Ecto neural progenitor cell (in vitro differentiated cells): ENCODE data around the gene LGR6.
"Not testable (repeated sequence)": the region's sequence is repeated elsewhere in the genome, so short reads cannot be mapped to it uniquely, and the experiment has no call there.

Experiments
- DNase-seq: peaks from one replicate; pipeline ENCODE4 v3.0.0-alpha.2; 2018; ENCODE audit warnings: low spot score

LGR6 gene, protein sequence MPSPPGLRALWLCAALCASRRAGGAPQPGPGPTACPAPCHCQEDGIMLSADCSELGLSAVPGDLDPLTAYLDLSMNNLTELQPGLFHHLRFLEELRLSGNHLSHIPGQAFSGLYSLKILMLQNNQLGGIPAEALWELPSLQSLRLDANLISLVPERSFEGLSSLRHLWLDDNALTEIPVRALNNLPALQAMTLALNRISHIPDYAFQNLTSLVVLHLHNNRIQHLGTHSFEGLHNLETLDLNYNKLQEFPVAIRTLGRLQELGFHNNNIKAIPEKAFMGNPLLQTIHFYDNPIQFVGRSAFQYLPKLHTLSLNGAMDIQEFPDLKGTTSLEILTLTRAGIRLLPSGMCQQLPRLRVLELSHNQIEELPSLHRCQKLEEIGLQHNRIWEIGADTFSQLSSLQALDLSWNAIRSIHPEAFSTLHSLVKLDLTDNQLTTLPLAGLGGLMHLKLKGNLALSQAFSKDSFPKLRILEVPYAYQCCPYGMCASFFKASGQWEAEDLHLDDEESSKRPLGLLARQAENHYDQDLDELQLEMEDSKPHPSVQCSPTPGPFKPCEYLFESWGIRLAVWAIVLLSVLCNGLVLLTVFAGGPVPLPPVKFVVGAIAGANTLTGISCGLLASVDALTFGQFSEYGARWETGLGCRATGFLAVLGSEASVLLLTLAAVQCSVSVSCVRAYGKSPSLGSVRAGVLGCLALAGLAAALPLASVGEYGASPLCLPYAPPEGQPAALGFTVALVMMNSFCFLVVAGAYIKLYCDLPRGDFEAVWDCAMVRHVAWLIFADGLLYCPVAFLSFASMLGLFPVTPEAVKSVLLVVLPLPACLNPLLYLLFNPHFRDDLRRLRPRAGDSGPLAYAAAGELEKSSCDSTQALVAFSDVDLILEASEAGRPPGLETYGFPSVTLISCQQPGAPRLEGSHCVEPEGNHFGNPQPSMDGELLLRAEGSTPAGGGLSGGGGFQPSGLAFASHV

DNA sequence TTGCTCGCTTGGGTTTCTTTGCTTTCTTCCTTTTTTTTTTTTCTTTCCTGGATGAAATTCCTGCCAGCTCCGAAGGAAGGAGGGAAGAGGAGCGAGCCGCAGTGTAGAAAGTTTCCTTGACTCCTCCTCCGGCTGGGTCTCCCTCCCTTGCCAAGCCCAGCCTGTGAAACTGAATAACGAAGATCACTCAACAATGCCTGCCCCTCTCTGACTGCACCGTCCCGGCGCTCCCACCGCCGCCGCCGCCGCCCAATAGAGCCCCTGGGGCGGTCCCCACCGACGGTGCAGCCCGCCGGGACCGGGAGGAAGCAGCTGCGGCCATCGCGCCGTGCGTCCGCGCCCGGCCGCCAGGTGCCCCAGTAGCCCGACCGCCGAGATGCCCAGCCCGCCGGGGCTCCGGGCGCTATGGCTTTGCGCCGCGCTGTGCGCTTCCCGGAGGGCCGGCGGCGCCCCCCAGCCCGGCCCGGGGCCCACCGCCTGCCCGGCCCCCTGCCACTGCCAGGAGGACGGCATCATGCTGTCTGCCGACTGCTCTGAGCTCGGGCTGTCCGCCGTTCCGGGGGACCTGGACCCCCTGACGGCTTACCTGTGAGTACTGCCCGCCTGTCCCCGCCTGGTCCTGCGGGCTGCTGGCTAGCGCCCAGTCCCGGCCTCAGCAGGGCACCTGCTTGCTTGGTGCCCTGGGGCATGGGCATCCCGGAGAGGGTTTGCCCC lies at the start of gene LGR6:
Gene LGR6, plus strand, starts transcription at position 186 of the 714 bp plus-strand sequence. Its CDS starts 191 bp downstream, at position 377.
- no peak for DNase-seq

DNA sequence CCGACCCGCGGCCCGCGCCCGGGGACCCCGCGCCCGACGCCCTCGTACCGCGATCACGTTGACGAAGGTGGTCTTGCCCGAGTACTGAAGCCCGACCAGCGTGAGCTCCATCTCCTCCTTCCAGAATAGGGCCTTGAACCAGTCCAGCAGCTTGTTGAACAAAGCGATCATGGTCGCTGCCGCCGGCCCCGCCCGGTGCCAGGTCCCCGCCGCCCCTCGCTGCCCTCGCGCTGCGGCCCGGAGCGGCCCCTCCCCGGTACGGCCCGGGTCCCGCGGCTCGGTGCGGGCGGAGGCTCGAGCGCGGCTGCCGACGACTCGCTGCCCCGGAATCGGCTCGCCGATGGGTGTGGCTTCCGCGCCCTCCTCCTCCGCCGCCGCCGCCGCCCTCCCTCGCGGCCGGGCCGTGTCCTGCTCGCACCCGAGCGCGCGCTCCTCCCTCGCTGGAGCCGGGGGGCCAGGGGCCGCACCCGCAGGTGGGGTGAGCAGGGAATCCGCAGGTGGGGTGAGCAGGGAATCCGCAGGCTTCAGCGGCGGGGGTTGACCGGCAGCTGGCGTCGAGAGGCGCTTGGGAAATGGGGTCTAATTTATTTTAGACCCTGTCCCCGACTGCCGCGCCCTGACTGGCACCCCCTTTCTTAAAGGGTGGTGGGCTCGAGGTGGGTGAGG lies 49.1 kb upstream of the LGR6 start, which contains the start of gene ARL8A:
Gene ARL8A, minus strand, starts transcription at position 336 of the 666 bp plus-strand sequence. Its CDS starts 165 bp downstream, at position 171.
- DNase-seq, result peak; percentile 85

DNA sequence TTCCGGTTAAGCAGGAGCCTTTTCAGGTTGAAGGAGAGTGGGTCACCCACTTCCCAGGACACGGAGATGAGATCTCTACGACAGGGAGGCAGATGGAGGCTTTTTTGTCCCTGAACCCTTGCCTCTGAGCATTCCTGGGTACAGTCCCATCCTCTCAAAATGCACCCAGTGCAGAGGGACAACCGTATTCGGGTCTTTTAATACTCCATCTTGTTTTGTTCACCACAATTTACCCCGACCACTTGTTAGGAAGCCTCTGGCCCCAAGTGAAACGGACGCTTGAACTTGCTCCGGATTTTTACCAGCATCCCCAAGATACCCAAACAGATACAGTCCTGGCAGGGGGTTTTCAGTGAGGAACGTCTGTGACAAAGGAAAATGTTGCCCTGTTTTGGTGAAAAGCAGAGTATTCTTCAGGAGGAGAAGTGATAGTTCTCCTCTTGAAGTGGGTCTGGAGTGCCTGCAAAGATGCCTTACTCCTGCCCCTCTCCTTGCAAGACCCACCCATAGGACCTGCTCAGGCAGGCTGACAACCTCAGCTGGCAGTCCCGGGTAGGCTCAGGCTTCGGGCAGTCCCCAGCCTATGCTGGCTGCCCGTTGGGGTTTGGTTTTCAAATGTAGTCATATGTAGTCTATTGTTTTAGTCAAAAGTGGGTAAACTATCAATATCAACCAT lies 48.4 kb upstream of the LGR6 start:
- DNase-seq, result no peak

DNA sequence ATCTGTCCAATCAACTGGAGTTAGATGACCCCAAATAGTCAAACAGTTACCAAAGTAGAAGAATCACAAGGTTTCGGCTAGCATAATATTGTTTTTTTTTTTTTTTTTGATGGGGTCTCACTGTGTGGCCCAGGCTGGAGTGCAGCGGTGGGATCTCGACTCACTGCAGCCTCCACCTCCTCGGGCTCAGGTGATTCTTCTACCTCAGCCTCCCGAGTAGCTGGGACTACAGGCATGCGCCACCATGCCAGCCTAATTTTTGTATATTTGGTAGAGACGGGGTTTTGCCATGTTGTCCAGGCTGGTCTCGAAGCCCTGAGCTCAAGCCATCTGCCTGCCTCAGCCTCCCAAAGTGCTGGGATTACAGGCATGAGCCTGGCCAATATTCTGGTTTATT lies 47.9 kb upstream of the LGR6 start:
- DNase-seq, result not testable (repeated sequence)

DNA sequence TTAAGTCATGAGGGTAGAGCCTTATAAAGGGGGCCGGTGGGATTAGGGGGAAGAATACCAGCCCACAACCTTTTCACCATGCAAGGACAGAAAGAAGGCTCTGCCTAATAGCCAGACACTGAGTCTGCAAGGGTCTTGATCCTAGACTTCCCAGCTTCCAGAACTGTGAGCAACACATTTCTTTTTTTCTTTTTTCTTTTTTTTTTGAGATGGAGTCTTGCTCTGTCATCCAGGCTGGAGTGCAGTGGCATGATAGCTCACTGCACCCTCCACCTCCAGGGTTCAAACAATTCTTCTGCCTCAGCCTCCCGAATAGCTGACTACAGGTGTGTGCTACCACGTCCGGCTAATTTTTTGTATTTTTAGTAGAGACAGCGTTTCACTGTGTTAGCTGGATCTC lies 47.3 kb upstream of the LGR6 start:
- no peak for DNase-seq

DNA sequence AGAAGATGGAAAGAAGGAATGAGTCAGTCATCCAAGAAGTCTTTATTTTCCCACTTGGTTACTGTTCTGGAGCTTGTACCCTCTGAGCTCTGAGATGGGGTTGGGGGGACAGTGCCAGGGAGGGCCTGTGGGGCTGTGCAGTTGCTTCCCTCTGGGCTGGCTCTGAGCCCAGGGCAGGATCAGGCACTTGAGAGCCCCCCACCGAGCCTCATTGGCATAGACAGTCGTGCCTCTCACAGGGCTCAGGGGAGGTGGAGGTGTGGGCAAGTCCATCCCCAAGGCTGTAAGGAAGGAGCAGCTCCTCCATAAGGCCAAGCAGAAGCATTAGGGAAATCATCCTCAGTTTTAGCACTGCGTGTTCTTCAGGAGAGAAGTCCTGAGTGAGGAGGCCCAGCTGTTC lies 46.6 kb upstream of the LGR6 start:
- DNase-seq, result no peak

DNA sequence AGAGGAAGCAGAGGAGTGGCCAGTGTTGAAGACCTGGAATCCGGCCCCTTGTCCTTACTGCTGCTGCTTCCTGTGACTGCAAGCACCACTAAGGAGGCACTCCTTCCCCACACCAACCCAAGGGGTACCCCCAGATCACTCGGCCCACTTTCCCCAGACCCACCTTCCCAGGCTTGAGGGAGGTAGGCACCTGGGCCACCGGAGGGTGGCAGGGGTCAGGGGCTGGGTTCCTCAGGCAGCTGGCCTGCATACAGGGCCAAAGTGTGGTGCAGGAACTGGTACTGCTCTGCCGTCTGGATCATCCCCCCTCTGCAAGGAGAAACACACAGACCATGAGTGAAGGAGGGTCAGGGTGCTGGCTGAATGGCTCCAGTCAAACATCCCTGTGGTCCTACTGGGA lies 45.2 kb upstream of the LGR6 start:
- no peak for DNase-seq

DNA sequence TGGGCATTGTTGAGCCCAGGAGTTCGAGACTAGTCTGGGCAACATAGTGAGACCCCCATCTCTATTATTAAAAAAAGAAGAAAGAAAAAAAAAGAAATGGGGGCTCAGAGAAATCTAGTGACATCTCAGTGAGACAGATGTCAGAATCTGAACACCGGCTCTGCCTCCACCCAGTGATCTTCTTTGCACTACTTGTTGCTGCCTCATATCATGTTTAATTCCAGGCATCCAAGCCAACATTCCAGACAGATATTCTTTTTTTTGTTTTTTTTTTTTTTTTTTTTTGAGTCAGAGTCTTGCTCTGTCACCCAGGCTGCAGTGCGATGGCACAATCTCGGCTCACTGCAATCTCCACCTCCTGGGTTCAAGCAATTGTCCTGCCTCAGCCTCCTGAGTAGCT lies 44.0 kb upstream of the LGR6 start:
- DNase-seq, result no peak

DNA sequence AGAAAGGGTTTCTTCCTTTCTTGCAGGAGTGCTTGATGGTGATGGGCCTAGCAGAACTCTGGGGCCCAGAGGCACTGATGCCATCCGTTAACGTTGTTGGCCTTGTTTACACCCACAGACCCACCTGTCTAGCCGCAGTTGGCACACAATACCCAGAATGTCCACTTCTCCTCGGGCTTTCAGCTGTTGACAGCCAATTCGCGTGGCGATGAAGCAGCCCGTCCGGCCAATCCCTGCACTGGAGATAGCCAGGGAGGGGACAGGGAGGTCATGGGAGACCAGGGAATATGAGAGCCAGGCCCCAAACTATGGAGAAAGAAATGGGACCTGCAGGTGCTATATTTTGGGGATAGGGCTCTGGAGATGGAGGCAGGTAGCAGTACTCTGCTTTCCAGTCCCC lies 43.4 kb upstream of the LGR6 start:
- DNase-seq, result no peak

DNA sequence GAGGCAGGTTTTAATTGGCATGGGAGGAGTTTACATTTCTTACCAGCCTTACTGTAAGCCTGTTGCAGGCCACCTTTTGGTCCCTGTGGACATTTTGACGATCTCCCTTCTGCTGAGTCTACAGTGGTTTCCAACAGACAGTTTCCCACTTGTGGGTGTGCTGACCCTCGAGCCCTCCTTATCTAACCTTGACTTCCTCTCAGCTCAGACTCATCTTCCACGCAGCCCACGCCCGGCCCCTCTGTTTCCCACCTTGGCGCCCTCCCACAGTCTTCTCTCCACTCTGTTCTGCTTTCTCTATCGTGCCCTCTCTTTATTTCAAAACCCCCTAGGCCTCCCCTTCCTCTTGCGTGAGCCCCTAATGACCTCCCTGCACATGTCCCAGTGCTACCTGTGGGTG lies 43.0 kb upstream of the LGR6 start:
- DNase-seq, result no peak

DNA sequence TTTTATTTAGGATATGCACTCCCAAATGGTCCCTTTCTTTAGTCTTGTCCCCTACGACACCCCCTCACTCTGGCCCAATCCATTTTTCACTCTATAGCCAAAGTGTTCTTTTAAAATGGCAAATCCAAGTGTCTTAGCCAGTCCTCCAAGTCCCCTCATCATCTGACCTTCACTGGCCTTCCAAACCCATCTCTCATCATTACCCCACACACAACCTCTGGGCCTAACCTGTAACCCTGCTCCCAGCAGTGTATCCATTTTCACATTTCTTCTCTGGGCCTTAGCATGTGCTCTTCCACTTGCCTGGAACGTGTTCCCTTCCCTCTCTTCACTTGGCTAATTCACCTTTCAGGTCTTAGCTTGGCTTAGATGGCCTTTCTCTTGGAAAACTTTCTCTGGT lies 42.6 kb upstream of the LGR6 start:
- DNase-seq, result no peak

DNA sequence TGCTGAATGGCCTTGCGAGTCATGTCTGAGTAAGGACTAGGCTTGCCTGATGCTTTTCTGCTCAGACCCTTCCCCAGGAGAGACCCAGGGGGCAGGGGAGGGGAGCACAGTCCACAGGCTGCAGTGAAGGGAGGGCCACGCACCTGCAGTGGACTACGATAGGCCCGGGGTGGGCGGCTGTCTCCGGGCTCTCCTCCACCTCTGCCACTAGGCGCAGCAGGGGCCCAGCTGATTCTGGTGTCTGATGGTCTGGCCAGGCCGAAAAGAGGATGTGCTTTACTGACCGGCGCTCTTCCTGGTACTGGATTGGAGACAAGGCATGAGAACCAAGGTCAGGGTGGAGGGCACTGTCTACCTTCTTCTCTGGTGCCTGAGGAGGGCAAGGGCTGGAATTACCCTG lies 41.2 kb upstream of the LGR6 start:
- no peak for DNase-seq

DNA sequence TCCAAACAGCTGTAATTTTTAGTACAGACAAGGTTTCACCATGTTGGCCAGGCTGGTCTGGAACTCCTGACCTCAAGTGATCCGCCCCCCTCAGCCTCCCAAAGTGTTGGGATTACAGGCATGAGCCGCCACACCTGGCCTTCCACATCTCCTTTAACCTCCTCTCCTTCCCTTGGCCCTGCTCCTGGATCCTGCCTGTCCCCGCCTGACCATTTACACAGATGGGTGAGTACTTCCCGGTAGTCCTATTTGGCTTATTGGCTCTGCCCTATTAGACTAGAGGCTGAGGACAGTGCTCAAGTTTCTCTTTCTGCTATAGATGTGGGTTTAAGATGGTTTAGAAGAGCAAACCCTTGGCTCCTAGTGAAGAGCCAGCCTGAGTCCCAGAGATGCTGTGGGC lies 40.3 kb upstream of the LGR6 start:
- no peak for DNase-seq

DNA sequence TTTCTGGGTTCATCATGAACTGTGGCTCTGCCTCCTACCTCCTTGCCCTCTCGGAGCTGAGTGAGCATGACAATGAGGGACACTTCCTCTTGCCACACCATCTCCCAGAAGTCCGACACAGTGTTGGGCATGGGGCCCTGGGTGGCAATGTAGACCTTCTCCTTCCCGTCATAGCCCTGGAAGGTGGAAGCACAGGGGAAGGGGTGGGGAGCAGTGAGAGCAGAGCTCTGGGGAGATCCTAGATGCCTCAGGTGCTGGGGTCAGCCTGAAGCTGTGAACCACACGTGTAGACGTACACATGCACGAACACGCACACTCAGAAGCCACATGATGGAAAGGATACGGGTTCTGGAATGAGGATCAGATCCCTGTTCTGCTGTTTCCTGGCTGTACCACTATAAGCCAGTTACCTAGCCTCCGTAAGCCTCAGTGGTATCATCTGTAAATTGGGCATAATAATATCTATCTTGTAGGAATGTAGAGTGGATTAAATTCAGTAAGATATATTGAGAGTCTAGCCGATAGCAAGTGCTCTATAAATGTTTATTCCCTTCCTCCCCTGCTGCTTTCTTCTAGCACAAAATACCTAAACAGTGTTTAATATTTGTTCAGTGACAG lies 39.3 kb upstream of the LGR6 start:
- DNase-seq, result no peak

DNA sequence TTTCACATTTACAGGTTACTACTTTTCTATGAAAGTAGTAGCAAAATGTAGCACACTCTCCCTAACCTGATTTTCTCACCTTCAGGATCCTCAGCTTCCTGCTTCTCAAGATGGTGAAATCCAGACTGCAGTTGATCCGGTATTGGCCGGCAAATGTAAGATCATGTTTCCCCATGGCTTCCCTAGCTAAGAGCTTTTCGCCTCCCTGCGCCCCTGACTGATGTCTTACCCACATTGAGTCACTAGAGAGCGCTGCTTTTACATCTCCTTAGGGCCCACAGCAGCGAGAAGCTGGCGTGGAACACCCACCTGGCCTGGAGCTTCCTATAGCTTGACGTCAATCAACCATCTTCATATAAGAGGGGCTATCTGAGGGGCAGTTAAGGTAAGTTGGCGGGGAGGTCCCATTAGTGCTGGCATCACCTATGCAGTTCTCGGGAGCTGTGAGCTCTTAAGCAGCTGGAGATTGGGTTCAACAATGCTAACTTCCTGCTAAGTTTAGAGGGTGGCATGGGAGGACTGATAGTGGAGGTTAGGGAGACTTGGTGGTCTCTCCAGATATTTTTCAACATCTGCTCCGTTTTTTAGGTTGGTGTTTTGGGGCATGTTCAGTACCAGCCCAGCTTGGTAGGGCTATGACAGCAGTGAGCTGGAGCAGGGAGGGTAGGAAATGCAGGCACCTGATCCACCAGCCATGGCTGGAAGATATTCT lies 38.7 kb upstream of the LGR6 start:
- DNase-seq, result peak; percentile 75

DNA sequence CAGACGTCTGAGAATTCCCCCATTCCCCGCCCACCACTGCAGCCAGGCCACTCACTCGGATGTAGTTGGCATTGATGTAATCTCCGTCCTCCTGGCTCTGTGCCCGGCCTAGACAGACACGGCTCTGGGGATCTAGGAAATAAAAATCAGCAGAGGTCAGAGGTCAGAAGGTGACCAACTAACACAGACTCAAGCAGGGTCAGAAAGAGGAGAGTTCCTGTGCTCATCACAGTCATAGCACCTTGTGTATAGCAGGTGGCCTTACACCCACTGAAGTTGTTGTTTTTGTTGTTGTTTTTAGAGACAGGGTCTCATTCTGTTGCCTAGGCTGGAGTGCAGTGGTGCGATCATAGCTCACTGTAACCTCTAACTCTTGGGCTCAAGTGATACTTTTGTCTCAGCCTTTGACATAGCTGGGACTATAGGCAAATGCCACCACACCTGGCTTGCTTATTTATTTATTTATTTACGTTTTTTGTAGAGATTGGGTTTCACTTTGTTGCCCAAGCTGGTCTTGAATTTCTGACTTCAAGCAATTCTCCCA lies 38.0 kb upstream of the LGR6 start:
- no peak for DNase-seq

DNA sequence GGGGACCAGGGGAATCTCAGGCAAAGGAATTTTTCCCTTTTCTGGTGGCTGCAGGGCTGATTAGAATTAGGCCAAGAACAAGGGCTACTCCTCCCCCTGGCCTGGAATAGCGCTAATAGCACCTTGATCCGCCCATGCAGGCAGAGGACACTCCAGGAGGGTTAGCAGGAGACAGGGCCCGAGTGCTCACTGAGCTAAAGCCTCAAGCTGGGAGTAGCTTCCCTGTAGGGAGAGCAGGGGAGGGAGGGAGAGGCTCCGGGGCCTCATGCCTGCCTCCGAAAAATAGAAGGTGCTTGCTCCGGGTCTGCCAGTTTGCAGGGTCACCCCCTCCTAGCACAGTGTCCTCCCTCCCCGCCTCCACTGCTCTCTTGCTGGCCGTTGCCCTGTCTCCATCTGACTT lies 37.0 kb upstream of the LGR6 start:
- no peak for DNase-seq

DNA sequence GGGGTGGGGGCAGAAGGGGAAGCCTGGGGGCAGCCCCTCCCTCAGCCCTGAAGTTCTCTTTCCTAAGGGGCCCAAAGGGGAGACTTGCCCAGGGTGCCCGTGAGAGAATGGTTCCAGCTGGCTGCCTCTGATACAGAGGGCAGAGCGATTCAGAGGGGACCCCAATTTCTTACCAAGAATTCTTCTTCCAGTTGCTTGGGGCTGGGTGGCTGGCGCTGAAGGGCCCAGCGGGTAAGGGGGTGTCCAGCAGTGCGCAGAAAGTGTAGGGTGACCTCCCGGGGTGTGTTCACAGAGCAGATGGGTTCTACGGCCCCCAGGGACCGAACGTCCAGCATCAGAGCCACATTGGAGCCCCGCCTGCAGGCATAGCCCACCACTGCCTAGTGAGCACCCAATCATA lies 35.7 kb upstream of the LGR6 start:
- no peak for DNase-seq

DNA sequence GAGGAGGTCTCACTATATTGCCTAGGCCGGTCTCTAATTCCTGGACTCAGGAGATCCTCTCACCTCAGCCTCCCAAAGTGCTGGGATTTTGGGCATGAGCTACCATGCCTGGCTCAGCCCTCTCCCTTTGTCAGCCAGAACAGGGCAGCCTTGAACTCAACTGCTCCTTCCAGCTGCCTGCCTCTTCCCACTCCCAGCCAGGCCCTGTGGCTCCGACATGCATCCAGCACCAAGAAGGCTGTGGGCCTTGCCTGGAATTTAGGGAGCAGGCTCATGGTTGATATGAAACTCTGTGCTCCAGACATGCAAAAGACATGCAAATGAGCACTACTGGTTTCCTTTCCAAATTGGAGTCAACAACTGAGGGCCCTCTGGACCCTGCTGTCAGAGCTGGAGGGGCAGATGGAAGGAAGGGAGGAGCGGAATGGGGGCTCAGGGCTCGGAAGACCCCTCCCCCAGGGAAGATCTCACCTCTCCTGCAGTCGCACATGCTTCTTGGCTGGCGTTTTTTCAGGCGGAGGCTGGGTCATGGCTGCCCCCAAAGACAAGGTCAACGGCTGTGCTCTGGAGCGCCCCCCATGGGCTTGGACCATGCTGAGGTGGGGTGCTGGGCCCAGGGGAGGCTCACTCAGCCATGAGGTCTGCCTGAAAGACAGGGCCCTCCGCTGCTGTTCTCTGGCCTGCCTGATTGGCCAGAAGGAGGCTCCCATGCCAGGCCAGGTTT lies 34.6 kb upstream of the LGR6 start:
- no peak for DNase-seq
